Adipocyte (in vitro differentiated cells): ENCODE results near the gene PRAF2.

ENCODE experiments used
- DNase-seq: peaks from one replicate; pipeline ENCODE4 v3.0.0-alpha.2; 2015; ENCODE audit warnings: low read depth
- H3K27me3 ChIP-seq: replicated peaks from 2 replicates; pipeline ENCODE4 v1.7.0; 2013; ENCODE audit warnings: mild to moderate bottlenecking, low read length, moderate library complexity; ENCODE audit not compliant: control insufficient read depth, insufficient read depth
- H3K36me3 ChIP-seq: 2 replicates; pipeline ENCODE4 v1.7.0; 2013; ENCODE audit warnings: low read length, mild to moderate bottlenecking, moderate library complexity; ENCODE audit not compliant: control insufficient read depth, insufficient read depth, severe bottlenecking
- H3K4me1 ChIP-seq: 2 replicates; pipeline ENCODE4 v1.7.0; 2013; ENCODE audit warnings: mild to moderate bottlenecking, low read length, moderate library complexity; ENCODE audit not compliant: control insufficient read depth, insufficient read depth
- H3K4me3 ChIP-seq: 2 replicates; pipeline ENCODE4 v1.7.0; 2013; ENCODE audit warnings: mild to moderate bottlenecking, low read length, moderate library complexity
- H3K9ac ChIP-seq: 2 replicates; pipeline ENCODE4 v1.7.0; 2013; ENCODE audit warnings: mild to moderate bottlenecking, low read length, moderate library complexity
- H3K9me3 ChIP-seq: 2 replicates; pipeline ENCODE4 v1.7.0; 2013; ENCODE audit warnings: mild to moderate bottlenecking, low read length, moderate library complexity; ENCODE audit not compliant: control insufficient read depth

Gene PRAF2

GRCh38 chrX:49103637-49104036, 29.8 kb upstream of the PRAF2 start:
- no peak overlapping the region for H3K4me3 ChIP-seq
- H3K36me3 ChIP-seq: no peaks in the 10 kb centered on the region
- no peaks in the 10 kb centered on the region for H3K9me3 ChIP-seq
- H3K9ac ChIP-seq: no peak overlapping the region
- H3K27me3 ChIP-seq: no peaks in the 10 kb centered on the region
- peaks cover 3% of the 10 kb centered on the region for H3K4me1 ChIP-seq
- DNase-seq: no peak

- Histone ChIP-seq H3K4me1 (peaks cover 3% of the 10 kb centered on the region), H3K36me3 (no peaks in the 10 kb centered on the region), H3K9me3 (no peaks in the 10 kb centered on the region), H3K27me3 (no peaks in the 10 kb centered on the region), H3K4me3 (no peak overlapping the region), H3K9ac (no peak overlapping the region)
- DNase-seq: no peak
Observed at GRCh38 chrX:49102190-49102589, 28.4 kb upstream of the PRAF2 start.

DNA sequence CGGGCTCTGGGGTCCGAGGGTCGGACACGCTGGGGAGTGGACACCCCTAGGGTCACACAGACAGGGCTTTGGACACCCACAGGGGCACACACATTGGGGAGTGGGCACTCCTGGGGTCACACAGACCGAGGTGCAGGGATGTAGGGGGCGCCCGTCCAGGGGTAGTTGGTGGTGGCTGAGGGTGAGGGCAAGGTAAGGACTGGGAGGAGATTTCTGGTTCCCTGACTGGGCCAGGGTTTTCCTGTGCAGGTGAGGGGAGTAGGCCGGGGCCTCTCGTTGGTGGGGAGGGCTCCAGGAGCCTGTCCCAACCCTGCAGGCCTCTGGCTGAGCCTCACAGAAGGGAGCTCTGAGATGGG, 27.8 kb upstream of the PRAF2 start:
- Histone ChIP-seq H3K9me3 (no peaks in the 10 kb centered on the region), H3K4me1 (peaks cover 3% of the 10 kb centered on the region), H3K27me3 (no peaks in the 10 kb centered on the region), H3K9ac (peak overlapping the region; percentile 75), H3K4me3 (peak overlapping the region; percentile 79), H3K36me3 (no peaks in the 10 kb centered on the region)
- DNase-seq: no peak

DNA sequence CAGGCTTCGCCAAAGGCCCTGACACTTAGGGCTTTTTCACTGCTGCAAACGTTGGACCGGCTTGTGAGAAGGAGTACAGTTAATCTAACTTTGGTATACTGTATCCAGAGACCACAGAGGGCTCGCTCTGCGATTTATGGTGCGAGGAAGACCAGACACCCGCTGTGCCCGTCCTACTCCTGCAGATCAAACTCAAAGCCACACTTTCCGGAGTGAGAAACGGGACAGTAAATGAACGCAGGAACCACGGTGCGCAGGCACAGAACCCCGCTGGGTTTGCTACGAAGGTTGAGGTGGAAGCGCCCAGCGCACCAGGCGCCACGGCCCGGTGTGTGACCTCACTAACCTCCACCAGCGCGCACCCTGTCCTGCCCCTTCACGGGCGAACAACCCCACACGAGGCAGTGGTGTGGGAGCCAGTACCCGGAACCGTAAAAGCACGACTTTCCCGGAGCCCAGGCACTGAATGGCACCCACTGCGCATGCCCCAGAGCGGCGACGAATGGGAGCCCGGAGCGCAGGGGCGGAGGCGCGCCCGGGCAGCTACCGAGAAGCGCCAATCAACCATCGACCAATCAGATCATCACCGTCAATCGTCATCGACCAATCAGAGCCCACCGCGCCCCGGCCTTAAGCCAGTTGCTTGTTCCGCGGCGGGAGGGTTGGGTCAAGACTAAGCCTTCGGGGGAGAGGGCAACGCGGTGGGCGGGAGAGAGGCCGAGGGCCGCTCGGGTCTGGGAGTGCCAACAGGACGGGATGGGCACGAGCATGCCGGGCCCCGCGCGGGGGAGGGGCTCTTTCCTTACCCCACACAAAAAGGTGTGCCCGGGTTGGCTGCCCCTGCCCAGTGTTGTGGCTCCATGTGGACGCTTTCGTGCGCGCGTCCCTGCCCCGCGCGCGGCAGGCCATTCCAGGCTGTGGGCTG, 27.2 kb upstream of the PRAF2 start:
- Histone ChIP-seq H3K36me3 (no peaks in the 10 kb centered on the region), H3K9me3 (no peaks in the 10 kb centered on the region), H3K4me1 (peaks cover 3% of the 10 kb centered on the region), H3K27me3 (no peaks in the 10 kb centered on the region), H3K4me3 (peak overlapping the region; percentile 79), H3K9ac (peak overlapping the region; percentile 84)
- DNase-seq: peak; percentile 94

GRCh38 chrX:49096419-49096818, 22.6 kb upstream of the PRAF2 start:
- H3K9me3 ChIP-seq: no peaks in the 10 kb centered on the region
- H3K36me3 ChIP-seq: no peaks in the 10 kb centered on the region
- no peak overlapping the region for H3K4me3 ChIP-seq
- H3K9ac ChIP-seq: no peak overlapping the region
- DNase-seq: no peak
- H3K4me1 ChIP-seq: no peaks in the 10 kb centered on the region
- H3K27me3 ChIP-seq: no peaks in the 10 kb centered on the region

DNA sequence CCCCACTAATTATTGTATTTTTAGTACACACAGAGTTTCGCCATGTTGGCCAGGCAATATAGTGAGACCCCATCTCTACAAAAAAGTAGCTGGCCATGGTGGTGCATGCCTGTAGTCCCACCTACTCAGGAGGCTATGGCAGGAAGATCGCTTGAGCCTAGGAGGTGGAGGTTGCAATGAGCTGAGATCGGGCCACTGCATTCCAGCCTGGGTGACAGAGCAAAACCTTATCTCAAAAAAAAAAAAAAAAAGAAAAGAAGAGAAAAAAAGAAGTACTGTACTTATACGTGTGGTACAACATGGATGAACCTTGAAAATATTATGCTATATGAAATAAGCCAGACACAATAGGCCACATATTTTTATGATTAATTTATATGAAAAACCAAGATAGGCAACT, 15.8 kb upstream of the PRAF2 start:
- no peak overlapping the region for H3K4me3 ChIP-seq
- H3K9ac ChIP-seq: no peak overlapping the region
- no peaks in the 10 kb centered on the region for H3K9me3 ChIP-seq
- no peaks in the 10 kb centered on the region for H3K36me3 ChIP-seq
- no peak for DNase-seq
- no peaks in the 10 kb centered on the region for H3K4me1 ChIP-seq
- H3K27me3 ChIP-seq: no peaks in the 10 kb centered on the region

GRCh38 chrX:49082271-49082871, 8.6 kb upstream of the PRAF2 start:
- DNase-seq: no peak
- Histone ChIP-seq H3K27me3 (no peaks in the 10 kb centered on the region), H3K36me3 (peaks cover 4% of the 10 kb centered on the region), H3K9me3 (no peaks in the 10 kb centered on the region), H3K9ac (no peak overlapping the region), H3K4me3 (no peak overlapping the region), H3K4me1 (peaks cover 7% of the 10 kb centered on the region)

GRCh38 chrX:49079489-49080428, 6.0 kb upstream of the PRAF2 start, which contains the start of gene WDR45:
Gene WDR45 (minus strand): TSS chrX:49079887. CDS start chrX:49078095, 1,792 bp downstream.
- DNase-seq: peak; percentile 80
- peaks cover 10% of the 10 kb centered on the region for H3K36me3 ChIP-seq
- H3K27me3 ChIP-seq: no peaks in the 10 kb centered on the region
- peak within 1 kb of the TSS; percentile 94 for H3K9ac ChIP-seq
- peak within 1 kb of the TSS; percentile 91 for H3K4me3 ChIP-seq
- peaks cover 7% of the 10 kb centered on the region for H3K4me1 ChIP-seq
- H3K9me3 ChIP-seq: no peaks in the 10 kb centered on the region

GRCh38 chrX:49077941-49078340, 4.1 kb upstream of the PRAF2 start:
- no peak overlapping the region for H3K4me3 ChIP-seq
- H3K4me1 ChIP-seq: peaks cover 12% of the 10 kb centered on the region
- H3K27me3 ChIP-seq: no peaks in the 10 kb centered on the region
- peaks cover 10% of the 10 kb centered on the region for H3K36me3 ChIP-seq
- H3K9ac ChIP-seq: no peak overlapping the region
- DNase-seq: no peak
- H3K9me3 ChIP-seq: no peaks in the 10 kb centered on the region

GRCh38 chrX:49075347-49075746, 1.5 kb upstream of the PRAF2 start:
- no peak overlapping the region for H3K9ac ChIP-seq
- H3K27me3 ChIP-seq: no peaks in the 10 kb centered on the region
- H3K9me3 ChIP-seq: no peaks in the 10 kb centered on the region
- H3K4me1 ChIP-seq: peaks cover 18% of the 10 kb centered on the region
- peaks cover 10% of the 10 kb centered on the region for H3K36me3 ChIP-seq
- DNase-seq: no peak
- H3K4me3 ChIP-seq: no peak overlapping the region

- Histone ChIP-seq H3K9me3 (no peaks in the 10 kb centered on the region), H3K4me1 (peaks cover 11% of the 10 kb centered on the region), H3K36me3 (peaks cover 9% of the 10 kb centered on the region), H3K9ac (peak overlapping the region; percentile 87), H3K4me3 (peak overlapping the region; percentile 85), H3K27me3 (no peaks in the 10 kb centered on the region)
- peak; percentile 30 for DNase-seq
Observed at GRCh38 chrX:49072712-49073095, 1.1 kb downstream of the PRAF2 start.
